CD4-positive, alpha-beta memory T cell (primary cell): ENCODE measurements around the gene CARNS1. TPM values are rescaled to one million over a fixed set of nuclear protein-coding genes. Genes with fewer than 3 reads are reported as not detected.

Experiments
- CTCF ChIA-PET: fragments of 350-600 bp; sonication (Branson Sonifier 250); formaldehyde crosslinking; loops from one replicate; lab custom pipeline; 2021; ENCODE audit warnings: inconsistent platforms; ENCODE audit not compliant: partially characterized antibody; lab: Charles Lee
- POLR2A ChIA-PET: fragments of 350-600 bp; sonication (Branson Sonifier 250); formaldehyde crosslinking; loops from one replicate; lab custom pipeline; 2021; ENCODE audit not compliant: partially characterized antibody; lab: Charles Lee
- DNase-seq, 5 donors: peaks; one replicate each; pipeline versions ENCODE4 v3.0.0 to v3.0.0-alpha.2; 2020 to 2022; ENCODE audit warnings: mixed read lengths in 1 of 5
- H3K27ac ChIP-seq: one replicate; pipeline ENCODE4 v1.7.0; 2013; ENCODE audit warnings: low read depth, low read length
- H3K27me3 ChIP-seq: 2 replicates; pipeline ENCODE4 v1.7.0; 2013; ENCODE audit warnings: mild to moderate bottlenecking, low read length, moderate library complexity; ENCODE audit not compliant: insufficient read depth
- H3K36me3 ChIP-seq: 2 replicates; pipeline ENCODE4 v1.7.0; 2013; ENCODE audit warnings: mild to moderate bottlenecking, low read length, moderate library complexity; ENCODE audit not compliant: insufficient read depth
- H3K4me1 ChIP-seq: 2 replicates; pipeline ENCODE4 v1.7.0; 2013; ENCODE audit warnings: mild to moderate bottlenecking, low read length, moderate library complexity; ENCODE audit not compliant: insufficient read depth
- H3K4me3 ChIP-seq, 2 donors: one replicate each; pipeline ENCODE4 v1.7.0; 2013; ENCODE audit warnings: low read length in 2 of 2, mild to moderate bottlenecking in 1 of 2
- H3K9me3 ChIP-seq, 2 donors: one replicate each; pipeline ENCODE4 v1.7.0; 2013; ENCODE audit warnings: low read length in 2 of 2, control low read depth in 1 of 2; ENCODE audit not compliant: control insufficient read depth in 1 of 2
- H3K27ac Mint-ChIP-seq, 7 donors: one replicate each; pipeline ENCODE4 v1.8.0; 2020 to 2021; ENCODE audit warnings: mixed read lengths in 7 of 7, mild to moderate bottlenecking in 6 of 7, inconsistent platforms in 3 of 7, moderate library complexity in 3 of 7
- H3K27me3 Mint-ChIP-seq, 2 donors: one replicate each; pipeline ENCODE4 v1.8.0; 2020 to 2021; ENCODE audit warnings: mixed read lengths in 2 of 2
- H3K36me3 Mint-ChIP-seq, 2 donors: one replicate each; pipeline ENCODE4 v1.8.0; 2020 to 2021; ENCODE audit warnings: mixed read lengths in 2 of 2, inconsistent platforms in 1 of 2, mild to moderate bottlenecking in 1 of 2
- H3K4me1 Mint-ChIP-seq, 4 donors: one replicate each; pipeline ENCODE4 v1.8.0; 2020 to 2021; ENCODE audit warnings: mixed read lengths in 4 of 4, mild to moderate bottlenecking in 1 of 4
- H3K4me3 Mint-ChIP-seq, 8 donors: one replicate each; pipeline ENCODE4 v1.8.0; 2020 to 2021; ENCODE audit warnings: mixed read lengths in 8 of 8, mild to moderate bottlenecking in 7 of 8, moderate library complexity in 6 of 8, inconsistent platforms in 3 of 8
- H3K9me3 Mint-ChIP-seq, 8 donors: one replicate each; pipeline ENCODE4 v1.8.0; 2020 to 2021; ENCODE audit warnings: mixed read lengths in 8 of 8, mild to moderate bottlenecking in 5 of 8, inconsistent platforms in 3 of 8, moderate library complexity in 1 of 8
- intact Hi-C: fragments of 100-400 bp; cut with micrococcal nuclease; formaldehyde crosslinking; loops from one replicate; pipeline ENCODE4 v1.15.1; 2023
- polyA plus RNA-seq, 2 donors: library from polyadenylated mRNA; unstranded; fragments of 300-500 nt; fragmentation: Illumina TruSeq; gene quantifications; one replicate each; pipeline ENCODE4 v1.2.3, GENCODE V29; 2021
- total RNA-seq, 2 experiments: library from RNA; stranded (reverse); gene quantifications; one replicate each; pipeline ENCODE4 v1.2.3, GENCODE V29; 2021

The CARNS1 gene
- total and polyA plus RNA-seq, 4 experiments from 2014 or later = 0.45 to 3.3 (median 1.6) TPM

DNA sequence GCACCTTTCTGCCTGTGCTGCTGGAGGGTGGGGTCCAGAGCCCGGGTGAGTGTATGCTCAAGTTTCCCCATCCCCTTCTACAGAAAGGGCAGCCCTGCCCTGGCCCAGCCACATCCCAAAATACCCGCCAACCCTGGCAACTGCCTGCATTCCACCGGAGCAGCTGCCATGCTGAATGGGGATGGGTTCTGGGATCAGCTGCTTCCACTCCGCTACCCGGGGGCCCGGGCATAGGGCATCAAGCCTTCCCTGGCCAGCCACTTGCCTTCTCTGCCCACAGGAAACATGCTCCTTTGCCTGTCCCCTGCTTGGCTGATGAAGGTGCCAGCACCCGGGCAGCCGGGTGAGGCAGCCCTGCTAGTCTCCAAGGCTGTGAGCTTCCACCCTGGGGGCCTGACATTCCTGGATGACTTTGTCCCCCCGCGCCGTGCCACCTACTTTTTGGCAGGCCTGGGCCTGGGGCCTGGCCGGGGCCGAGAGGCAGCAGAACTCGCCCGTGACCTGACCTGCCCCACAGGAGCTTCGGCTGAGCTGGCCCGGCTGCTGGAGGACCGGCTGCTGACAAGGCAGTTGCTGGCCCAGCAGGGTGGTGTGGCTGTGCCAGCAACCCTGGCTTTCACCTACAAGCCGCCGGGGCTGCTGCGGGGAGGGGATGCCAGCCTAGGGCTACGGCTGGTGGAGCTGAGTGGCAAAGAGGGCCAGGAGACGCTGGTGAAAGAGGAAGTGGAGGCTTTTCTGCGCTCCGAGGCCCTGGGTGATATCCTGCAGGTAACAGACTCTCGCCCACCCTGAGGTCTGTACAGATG lies 3.2 kb downstream of the CARNS1 start:
- Mint-ChIP-seq H3K4me3 (peak overlapping the region; percentile 48 to 87 (median 84)), H3K27me3 (no peaks in the 10 kb centered on the region), H3K27ac (peak overlapping the region; percentile 31 to 92 (median 79)), H3K4me1 (peaks cover 29 to 68% (median 49%) of the 10 kb centered on the region in 4 donors), H3K9me3 (no peaks in the 10 kb centered on the region), H3K36me3 (no peaks in the 10 kb centered on the region)
- peak overlapping the region in 1 of 2 donors; percentile 24 for H3K4me3 ChIP-seq
- peaks cover 67% of the 10 kb centered on the region for H3K4me1 ChIP-seq
- H3K36me3 ChIP-seq = no peaks in the 10 kb centered on the region
- DNase-seq = peak in 3 of 5 donors; percentile 44 to 65 (median 45)
- H3K27ac ChIP-seq = peak overlapping the region; percentile 32
- ChIA-PET POLR2A (interaction anchor here (0.6 to 31.8 kb wide), 10 partner anchors 13 to 144 kb away, joined by 3 to 2262 read pairs (median 12); partner anchors contain the start of genes AIP, CDK2AP2, POLD4 and PPP1CA), CTCF (interaction anchor here (1.3 to 6.4 kb wide), 4 partner anchors 10 to 62 kb away, joined by 3 to 63 read pairs (median 6); partner anchors contain the start of genes PPP1CA and TBC1D10C)
- no peaks in the 10 kb centered on the region for H3K27me3 ChIP-seq
- no peaks in the 10 kb centered on the region for H3K9me3 ChIP-seq
- intact Hi-C loops = no loop called here

GRCh38 chr11:67419325-67420049 lies 4.0 kb downstream of the CARNS1 start:
- Mint-ChIP-seq H3K27me3 (no peaks in the 10 kb centered on the region), H3K36me3 (no peaks in the 10 kb centered on the region), H3K4me1 (peaks cover 29 to 65% (median 48%) of the 10 kb centered on the region in 4 donors), H3K9me3 (no peaks in the 10 kb centered on the region), H3K27ac (peak overlapping the region; percentile 52 to 92 (median 87)), H3K4me3 (peak overlapping the region; percentile 48 to 88 (median 86))
- H3K27ac ChIP-seq = peak overlapping the region; percentile 32
- peaks cover 63% of the 10 kb centered on the region for H3K4me1 ChIP-seq
- ChIA-PET CTCF (interaction anchor here (1.3 to 6.4 kb wide), 6 partner anchors 10 to 49 kb away, joined by 3 to 63 read pairs (median 6); partner anchors contain the start of genes PPP1CA, TBC1D10C and TMEM134), POLR2A (interaction anchor here (0.6 to 31.8 kb wide), 19 partner anchors 8 to 86 kb away, joined by 3 to 2262 read pairs (median 10); partner anchors contain the start of genes AIP, CORO1B, PITPNM1 and POLD4)
- no peaks in the 10 kb centered on the region for H3K36me3 ChIP-seq
- intact Hi-C loops = no loop called here
- peak overlapping the region in 1 of 2 donors; percentile 24 for H3K4me3 ChIP-seq
- no peaks in the 10 kb centered on the region for H3K9me3 ChIP-seq
- no peak for DNase-seq
- no peaks in the 10 kb centered on the region for H3K27me3 ChIP-seq

DNA sequence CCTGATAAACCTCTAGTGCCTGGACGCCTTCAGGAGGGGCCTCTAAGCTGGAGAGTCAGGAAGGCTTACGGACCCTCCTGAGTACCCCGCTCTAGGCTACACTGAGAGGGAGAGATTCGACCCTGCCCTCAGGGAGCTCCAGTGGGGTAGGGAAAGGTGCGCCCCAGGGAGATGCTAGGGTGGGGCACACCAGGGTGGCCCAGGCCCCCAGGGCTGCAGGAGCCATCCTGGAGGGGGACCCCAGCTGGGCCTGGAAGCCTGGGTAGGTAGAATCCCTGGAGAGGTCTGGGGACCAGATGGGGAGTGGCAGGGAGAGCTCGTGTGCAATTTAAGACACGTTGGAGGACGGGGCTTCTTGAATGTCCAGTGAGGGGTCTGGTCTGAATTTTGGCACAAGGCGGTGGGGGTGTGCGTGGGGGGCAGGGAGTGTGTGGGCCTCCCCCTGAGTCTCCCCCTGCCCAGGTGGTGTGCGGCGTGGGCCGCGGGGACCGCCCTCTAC lies 4.7 kb downstream of the CARNS1 start:
- no peaks in the 10 kb centered on the region for H3K9me3 ChIP-seq
- DNase-seq = no peak
- H3K27me3 ChIP-seq = no peaks in the 10 kb centered on the region
- intact Hi-C loops = no loop called here
- peak overlapping the region; percentile 82 to 88 (median 86) for H3K4me3 Mint-ChIP-seq
- ChIA-PET CTCF (interaction anchor here (1.3 to 6.4 kb wide), 4 partner anchors 13 to 48 kb away, joined by 3 to 63 read pairs (median 6); partner anchors contain the start of genes PPP1CA, TBC1D10C and TMEM134), POLR2A (interaction anchor here (0.5 to 31.8 kb wide), 17 partner anchors 8 to 85 kb away, joined by 3 to 2262 read pairs (median 6); partner anchors contain the start of genes AIP, CORO1B, PITPNM1 and POLD4)
- no peaks in the 10 kb centered on the region for H3K36me3 ChIP-seq
- H3K9me3 Mint-ChIP-seq = no peaks in the 10 kb centered on the region
- peak overlapping the region; percentile 66 for H3K27ac ChIP-seq
- peak overlapping the region in 1 of 2 donors; percentile 69 for H3K4me3 ChIP-seq
- H3K36me3 Mint-ChIP-seq = no peaks in the 10 kb centered on the region
- H3K4me1 Mint-ChIP-seq = peaks cover 29 to 65% (median 48%) of the 10 kb centered on the region in 4 donors
- peaks cover 56% of the 10 kb centered on the region for H3K4me1 ChIP-seq
- no peaks in the 10 kb centered on the region for H3K27me3 Mint-ChIP-seq
- peak overlapping the region; percentile 52 to 92 (median 88) for H3K27ac Mint-ChIP-seq

DNA sequence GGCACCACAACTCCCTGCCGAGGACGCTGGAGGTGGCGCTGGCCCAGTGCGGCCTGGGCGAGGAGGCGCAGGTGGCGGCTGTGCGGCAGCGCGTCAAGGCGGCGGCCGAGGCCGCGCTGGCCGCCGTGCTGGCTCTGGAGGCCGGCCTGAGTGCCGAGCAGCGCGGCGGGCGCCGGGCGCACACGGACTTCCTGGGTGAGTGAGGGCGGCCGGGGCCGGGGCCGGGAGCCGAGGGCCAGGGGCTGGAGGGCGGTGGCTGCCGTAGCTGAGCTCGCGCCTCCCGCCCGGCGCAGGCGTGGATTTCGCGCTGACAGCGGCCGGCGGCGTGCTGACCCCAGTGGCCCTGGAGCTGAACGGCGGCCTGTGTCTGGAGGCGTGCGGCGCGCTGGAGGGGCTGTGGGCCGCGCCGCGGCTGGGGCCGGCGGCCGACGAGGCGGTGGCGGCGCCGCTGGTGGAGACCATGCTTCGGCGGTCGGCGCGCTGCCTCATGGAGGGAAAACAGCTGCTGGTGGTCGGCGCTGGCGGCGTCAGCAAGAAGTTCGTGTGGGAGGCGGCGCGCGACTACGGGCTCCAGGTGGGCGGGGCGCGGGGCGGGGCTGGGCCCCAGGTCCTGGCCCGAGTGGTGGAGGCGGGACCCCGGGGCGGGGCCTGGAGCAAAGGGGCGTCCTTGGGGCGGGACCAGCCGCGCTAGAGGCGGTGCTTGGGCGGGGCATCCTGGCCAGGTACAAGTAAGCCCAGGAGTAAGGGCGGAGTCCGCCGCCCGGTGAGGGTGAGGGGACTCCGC lies 5.4 kb downstream of the CARNS1 start:
- DNase-seq = peak; percentile 96 to 99 (median 97)
- no peaks in the 10 kb centered on the region for H3K36me3 Mint-ChIP-seq
- H3K9me3 ChIP-seq = no peaks in the 10 kb centered on the region
- no peaks in the 10 kb centered on the region for H3K9me3 Mint-ChIP-seq
- H3K27me3 ChIP-seq = no peaks in the 10 kb centered on the region
- H3K36me3 ChIP-seq = no peaks in the 10 kb centered on the region
- ChIA-PET POLR2A (interaction anchor here (0.5 to 31.8 kb wide), 18 partner anchors 9 to 144 kb away, joined by 3 to 2262 read pairs (median 6); partner anchors contain the start of genes AIP, CORO1B, PITPNM1 and POLD4), CTCF (interaction anchor here (1.3 to 6.4 kb wide), 4 partner anchors 14 to 48 kb away, joined by 3 to 63 read pairs (median 6); partner anchors contain the start of genes PPP1CA, TBC1D10C and TMEM134)
- H3K4me1 Mint-ChIP-seq = peaks cover 29 to 63% (median 46%) of the 10 kb centered on the region in 4 donors
- intact Hi-C loops = loop anchor here (1.0 kb wide), 2 partner anchors 16 to 18 kb away; partner anchors contain the start of gene PTPRCAP
- peak overlapping the region; percentile 64 to 94 (median 92) for H3K27ac Mint-ChIP-seq
- H3K4me1 ChIP-seq = peaks cover 53% of the 10 kb centered on the region
- H3K4me3 Mint-ChIP-seq = peak overlapping the region; percentile 67 to 87 (median 80)
- H3K27me3 Mint-ChIP-seq = no peaks in the 10 kb centered on the region
- H3K27ac ChIP-seq = peak overlapping the region; percentile 66
- peak overlapping the region in 1 of 2 donors; percentile 69 for H3K4me3 ChIP-seq

DNA sequence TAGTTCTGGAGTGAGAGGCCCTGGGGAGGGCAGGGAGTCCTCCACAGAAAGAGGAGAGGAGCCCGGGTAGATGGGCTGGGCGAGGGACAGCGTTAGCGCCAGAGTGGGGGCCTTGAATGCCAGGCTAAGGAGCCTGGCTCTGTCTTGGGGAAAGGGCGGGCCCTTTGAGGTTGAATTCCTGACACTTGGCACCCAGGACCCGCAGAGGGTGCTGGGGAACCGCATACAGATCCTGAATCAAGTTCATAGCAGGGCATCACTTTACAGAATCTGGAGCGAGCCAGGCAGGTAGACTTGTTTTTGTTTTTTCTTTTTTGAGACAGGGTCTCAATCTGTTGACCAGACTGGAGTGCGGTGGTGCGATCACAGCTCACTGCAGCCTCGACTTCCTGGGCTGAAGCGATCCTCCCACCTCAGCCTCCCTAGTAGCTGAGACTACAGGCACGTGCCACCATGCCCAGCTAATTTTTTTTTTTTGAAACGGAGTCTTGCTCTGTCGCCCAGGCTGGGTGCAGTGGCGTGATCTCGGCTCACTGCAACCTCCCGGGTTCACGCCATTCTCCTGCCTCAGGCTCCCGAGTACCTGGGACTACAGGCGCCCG lies 6.1 kb downstream of the CARNS1 start:
- intact Hi-C loops = loop anchor here (1.0 kb wide), 2 partner anchors 16 to 18 kb away; partner anchors contain the start of gene PTPRCAP
- no peak for DNase-seq
- POLR2A ChIA-PET = interaction anchor here (1.0 to 31.8 kb wide), 13 partner anchors 3 to 144 kb away, joined by 3 to 2262 read pairs (median 16); partner anchors contain the start of genes AIP, CARNS1, CORO1B and PITPNM1
- H3K27me3 Mint-ChIP-seq = no peaks in the 10 kb centered on the region
- peaks cover 24 to 56% (median 40%) of the 10 kb centered on the region in 4 donors for H3K4me1 Mint-ChIP-seq
- CTCF ChIA-PET = interaction anchor here (2.8 to 6.4 kb wide), 2 partner anchors 18 to 47 kb away, joined by 8 to 63 read pairs; partner anchors contain the start of genes PPP1CA, TBC1D10C and TMEM134
- Histone ChIP-seq H3K27me3 (no peaks in the 10 kb centered on the region), H3K4me3 (peak overlapping the region in 1 of 2 donors; percentile 20), H3K4me1 (peaks cover 46% of the 10 kb centered on the region), H3K36me3 (no peaks in the 10 kb centered on the region), H3K27ac (peak overlapping the region; percentile 66), H3K9me3 (no peaks in the 10 kb centered on the region)
- peak overlapping the region; percentile 64 to 94 (median 92) for H3K27ac Mint-ChIP-seq
- H3K4me3 Mint-ChIP-seq = peak overlapping the region; percentile 67 to 85 (median 73)
- no peaks in the 10 kb centered on the region for H3K9me3 Mint-ChIP-seq
- no peaks in the 10 kb centered on the region for H3K36me3 Mint-ChIP-seq
